IPS-18a (cell line): ENCODE data around the gene CRYGB.
"Not testable (repeated sequence)": the region's sequence is repeated elsewhere in the genome, so short reads cannot be mapped to it uniquely, and the experiment has no call there.

Experiments used
- H3K27ac ChIP-seq: one replicate; pipeline ENCODE4 v1.5.1; 2013; ENCODE audit warnings: low read length
- H3K27me3 ChIP-seq: one replicate; pipeline ENCODE4 v1.6.1; 2013; ENCODE audit warnings: mild to moderate bottlenecking, low read length; ENCODE audit not compliant: control insufficient read depth, insufficient read depth
- H3K36me3 ChIP-seq: one replicate; pipeline ENCODE4 v1.6.1; 2013; ENCODE audit warnings: low read depth, low read length; ENCODE audit not compliant: control insufficient read depth
- H3K4me1 ChIP-seq: one replicate; pipeline ENCODE4 v1.6.1; 2013; ENCODE audit warnings: low read depth, low read length; ENCODE audit not compliant: control insufficient read depth
- H3K4me3 ChIP-seq: one replicate; pipeline ENCODE4 v1.5.1; 2013; ENCODE audit warnings: low read length
- H3K9ac ChIP-seq: one replicate; pipeline ENCODE4 v1.6.1; 2013; ENCODE audit warnings: mild to moderate bottlenecking, low read length, moderate library complexity
- H3K9me3 ChIP-seq: one replicate; pipeline ENCODE4 v1.6.1; 2013; ENCODE audit warnings: low read depth, low read length; ENCODE audit not compliant: control insufficient read depth

The CRYGB gene

DNA sequence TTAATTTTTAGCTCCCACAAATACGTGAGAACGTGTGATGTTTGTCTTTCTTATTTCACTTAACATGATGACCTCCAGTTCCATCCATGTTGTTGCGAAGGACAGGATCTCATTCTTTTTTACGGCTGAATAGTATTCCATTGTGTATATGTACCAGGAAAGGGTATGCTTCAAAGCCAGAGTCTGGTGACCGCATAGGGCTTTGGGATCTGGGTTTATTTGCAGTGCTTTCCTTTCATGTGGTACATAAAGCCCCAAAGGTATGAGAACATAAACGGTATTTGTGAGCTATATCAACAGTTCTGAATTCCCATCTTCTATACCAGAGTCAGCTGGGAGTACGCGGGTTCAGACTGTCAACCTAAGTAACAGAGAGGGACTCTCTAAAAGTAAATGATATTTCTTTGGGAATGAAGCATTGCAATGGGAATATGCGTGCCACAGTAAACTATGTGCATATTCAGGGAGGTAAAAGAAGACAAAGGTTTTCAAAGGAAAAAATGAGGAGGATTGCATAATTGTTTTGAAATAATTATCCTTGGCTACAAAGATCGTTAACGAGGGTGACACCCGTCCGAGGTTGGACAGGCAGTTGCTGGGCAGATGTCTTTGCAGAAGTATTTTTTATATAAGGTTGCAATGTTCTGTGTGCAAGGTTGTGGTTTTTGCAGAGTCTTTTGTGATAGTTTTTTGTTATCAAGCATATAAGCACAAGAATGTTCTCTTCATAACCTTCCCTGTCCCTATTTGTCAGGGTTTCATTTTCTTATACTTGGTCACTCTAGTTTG, 46.1 kb downstream of the CRYGB start:
- Histone ChIP-seq H3K4me3 (no peak overlapping the region), H3K27ac (no peak overlapping the region), H3K36me3 (no peaks in the 10 kb centered on the region), H3K9ac (no peak overlapping the region), H3K27me3 (no peaks in the 10 kb centered on the region), H3K9me3 (no peaks in the 10 kb centered on the region), H3K4me1 (no peaks in the 10 kb centered on the region)

DNA sequence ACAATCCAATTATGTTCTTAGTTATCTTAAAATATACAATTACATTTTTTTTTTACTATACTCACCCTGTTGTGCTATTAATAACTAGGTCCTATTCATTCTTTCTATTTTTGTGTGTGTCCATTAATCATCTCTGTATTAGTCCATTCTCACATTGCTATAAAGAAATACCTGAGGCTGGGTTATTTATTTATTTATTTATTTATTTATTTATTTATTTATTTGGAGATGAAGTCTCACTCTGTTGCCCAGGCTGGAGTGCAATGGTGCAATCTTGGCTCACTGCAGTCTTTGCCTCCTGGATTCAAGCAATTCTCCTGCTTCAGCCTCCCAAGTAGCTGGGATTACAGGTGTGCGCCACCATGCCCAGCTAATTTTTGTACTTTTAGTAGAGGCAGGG, 47.3 kb downstream of the CRYGB start:
- not testable (repeated sequence) for H3K27ac ChIP-seq, H3K36me3 ChIP-seq, H3K4me1 ChIP-seq, H3K4me3 ChIP-seq, H3K9ac ChIP-seq, H3K9me3 ChIP-seq, H3K27me3 ChIP-seq

DNA sequence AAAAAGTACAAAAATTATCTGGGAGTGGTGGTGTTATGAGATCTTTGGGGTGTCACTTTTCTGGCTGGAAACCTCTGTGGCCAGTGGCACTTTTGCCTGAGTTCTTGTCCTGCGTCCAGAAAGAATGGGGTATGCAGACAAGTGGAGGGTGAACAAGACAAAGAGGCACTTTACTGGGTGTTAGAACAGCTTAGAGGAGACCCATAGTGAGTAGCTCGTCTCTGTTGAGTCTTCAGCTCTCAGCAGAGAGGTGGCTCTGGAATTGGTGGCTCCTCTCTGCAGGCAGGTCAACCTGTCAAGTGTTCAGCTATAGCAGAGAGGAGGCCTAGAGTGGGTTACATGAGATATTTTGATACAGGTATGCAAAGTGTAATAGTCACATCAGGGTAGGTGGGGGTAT, 47.7 kb downstream of the CRYGB start:
- Histone ChIP-seq H3K27ac (no peak overlapping the region), H3K36me3 (no peaks in the 10 kb centered on the region), H3K9me3 (no peaks in the 10 kb centered on the region), H3K4me3 (no peak overlapping the region), H3K9ac (no peak overlapping the region), H3K27me3 (no peaks in the 10 kb centered on the region), H3K4me1 (no peaks in the 10 kb centered on the region)

DNA sequence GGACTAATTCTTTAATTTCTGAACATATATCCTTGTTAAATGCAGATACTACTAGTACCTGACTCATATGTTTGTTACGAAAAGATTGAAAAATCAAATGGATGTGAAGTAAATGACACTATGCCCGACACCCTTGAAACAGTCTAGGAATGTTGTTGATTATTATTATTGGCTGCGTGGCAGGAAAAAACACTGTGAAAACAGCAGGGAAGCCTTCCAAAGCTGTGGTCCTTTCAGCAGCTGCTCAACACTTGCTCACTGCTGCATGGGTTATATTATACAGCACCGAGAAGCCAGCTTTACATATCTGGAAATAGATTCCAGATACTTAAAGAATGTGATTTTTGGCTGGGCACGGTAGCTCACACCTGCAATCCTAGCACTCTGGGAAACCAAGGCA, 48.2 kb downstream of the CRYGB start:
- Histone ChIP-seq H3K4me3 (no peak overlapping the region), H3K27ac (no peak overlapping the region), H3K9me3 (no peaks in the 10 kb centered on the region), H3K4me1 (no peaks in the 10 kb centered on the region), H3K36me3 (no peaks in the 10 kb centered on the region), H3K27me3 (no peaks in the 10 kb centered on the region), H3K9ac (no peak overlapping the region)

DNA sequence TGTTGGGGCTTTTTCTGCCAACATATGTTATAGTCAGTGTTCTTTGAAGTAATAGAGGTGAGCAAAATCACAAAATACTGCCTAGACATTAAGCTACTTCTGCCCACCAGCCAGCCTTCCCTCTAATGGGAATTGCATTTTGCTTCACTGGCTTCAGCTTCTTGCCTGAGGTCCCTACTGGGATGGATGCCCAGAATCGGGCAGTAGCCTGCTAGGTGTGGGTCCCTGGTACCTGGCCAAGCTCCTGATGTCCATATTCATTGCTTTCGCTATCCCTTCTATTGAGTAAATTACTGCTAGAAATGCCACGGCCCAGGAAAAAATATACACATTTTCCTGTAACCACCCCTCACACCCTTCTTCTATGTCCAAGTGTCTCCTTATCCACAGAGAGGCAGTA, 48.6 kb downstream of the CRYGB start:
- no peaks in the 10 kb centered on the region for H3K4me1 ChIP-seq
- no peak overlapping the region for H3K4me3 ChIP-seq
- no peaks in the 10 kb centered on the region for H3K9me3 ChIP-seq
- H3K9ac ChIP-seq, result no peak overlapping the region
- H3K27ac ChIP-seq, result no peak overlapping the region
- H3K36me3 ChIP-seq, result no peaks in the 10 kb centered on the region
- H3K27me3 ChIP-seq, result no peaks in the 10 kb centered on the region

DNA sequence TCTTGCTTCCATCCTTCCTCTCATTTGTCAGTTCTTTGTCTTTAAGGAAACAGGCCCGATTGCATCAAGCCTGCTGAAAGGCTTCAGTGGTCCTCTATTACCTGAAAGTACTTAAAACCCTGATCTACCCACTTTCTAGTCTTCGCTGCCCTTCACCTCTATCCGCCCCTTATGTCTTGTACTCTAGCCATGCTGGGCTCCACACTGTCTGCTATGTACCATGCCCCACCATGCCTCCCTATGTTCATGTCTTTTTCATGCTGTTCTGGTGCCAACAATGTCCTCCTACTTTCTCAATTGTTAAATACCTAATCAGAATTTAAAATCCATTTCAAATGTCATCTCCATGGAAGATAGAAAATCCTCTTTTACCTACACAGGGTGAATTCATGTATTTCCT, 49.9 kb downstream of the CRYGB start:
- H3K9me3 ChIP-seq, result no peaks in the 10 kb centered on the region
- no peak overlapping the region for H3K27ac ChIP-seq
- no peak overlapping the region for H3K9ac ChIP-seq
- no peak overlapping the region for H3K4me3 ChIP-seq
- H3K27me3 ChIP-seq, result no peaks in the 10 kb centered on the region
- H3K4me1 ChIP-seq, result no peaks in the 10 kb centered on the region
- H3K36me3 ChIP-seq, result no peaks in the 10 kb centered on the region

DNA sequence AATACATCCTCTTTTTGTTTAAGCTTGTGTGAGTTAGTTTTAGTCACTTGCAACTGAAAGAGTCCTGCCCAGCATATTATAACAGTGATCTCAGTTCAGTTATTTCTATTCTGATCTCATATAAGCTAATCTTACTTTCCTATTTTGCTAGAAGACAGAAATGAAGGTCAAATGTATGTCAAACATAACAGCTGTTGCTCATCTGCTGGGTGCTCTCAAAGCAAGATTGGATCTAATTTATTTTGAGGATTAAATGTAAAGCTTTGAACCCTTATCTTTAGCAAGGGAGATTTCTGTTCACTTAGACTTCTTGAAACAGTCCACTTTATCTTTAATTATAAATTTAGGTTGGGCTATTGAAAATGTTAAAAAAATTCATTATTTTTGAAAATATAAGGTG, 52.8 kb downstream of the CRYGB start:
- Histone ChIP-seq H3K4me1 (no peaks in the 10 kb centered on the region), H3K27me3 (no peaks in the 10 kb centered on the region), H3K4me3 (no peak overlapping the region), H3K27ac (no peak overlapping the region), H3K36me3 (no peaks in the 10 kb centered on the region), H3K9me3 (no peaks in the 10 kb centered on the region), H3K9ac (no peak overlapping the region)
